Endodermal cell (in vitro differentiated cells): ENCODE measurements around the gene COL4A2. TPM values are rescaled to one million over a fixed set of nuclear protein-coding genes. Genes with fewer than 3 reads are reported as not detected.

Experiments used
- DNase-seq: peaks from one replicate; pipeline ENCODE4 v3.0.0-alpha.2; 2017
- H3K27ac ChIP-seq: 2 replicates; pipeline ENCODE4 v1.5.1; 2013; ENCODE audit warnings: mild to moderate bottlenecking, low read depth, low read length, moderate library complexity
- H3K27me3 ChIP-seq: 2 replicates; pipeline ENCODE4 v1.6.1; 2013; ENCODE audit warnings: mild to moderate bottlenecking, low read length, moderate library complexity; ENCODE audit not compliant: insufficient read depth, control insufficient read depth, poor library complexity, severe bottlenecking
- H3K36me3 ChIP-seq: 2 replicates; pipeline ENCODE4 v1.7.0; 2013; ENCODE audit warnings: mild to moderate bottlenecking, low read length, moderate library complexity; ENCODE audit not compliant: control insufficient read depth, insufficient read depth
- H3K4me1 ChIP-seq: one replicate; pipeline ENCODE4 v1.7.0; 2013; ENCODE audit warnings: low read length; ENCODE audit not compliant: control insufficient read depth, insufficient read depth
- H3K4me3 ChIP-seq: 2 replicates; pipeline ENCODE4 v1.5.1; 2013; ENCODE audit warnings: mild to moderate bottlenecking, low read length, moderate library complexity
- H3K9ac ChIP-seq: 2 replicates; pipeline ENCODE4 v1.6.1; 2013; ENCODE audit warnings: mild to moderate bottlenecking, low read length, moderate library complexity; ENCODE audit not compliant: poor library complexity, severe bottlenecking; ENCODE audit errors: extremely low read depth
- H3K9me3 ChIP-seq: 2 replicates; pipeline ENCODE4 v1.6.1; 2013; ENCODE audit warnings: mild to moderate bottlenecking, low read length, moderate library complexity; ENCODE audit not compliant: control insufficient read depth
- H3K27ac Mint-ChIP-seq: 2 replicates; pipeline ENCODE4 v1.8.0; 2020; ENCODE audit warnings: mixed read lengths
- H3K27me3 Mint-ChIP-seq: 2 replicates; pipeline ENCODE4 v1.8.0; 2021; ENCODE audit warnings: mild to moderate bottlenecking, mixed read lengths; ENCODE audit not compliant: insufficient read depth
- H3K36me3 Mint-ChIP-seq: 2 replicates; pipeline ENCODE4 v1.8.0; 2020; ENCODE audit warnings: low read depth, mixed read lengths
- H3K4me1 Mint-ChIP-seq: 2 replicates; pipeline ENCODE4 v1.8.0; 2020; ENCODE audit warnings: mixed read lengths
- H3K4me3 Mint-ChIP-seq: 2 replicates; pipeline ENCODE4 v1.8.0; 2020; ENCODE audit warnings: mild to moderate bottlenecking, moderate library complexity, mixed read lengths
- H3K9me3 Mint-ChIP-seq: 2 replicates; pipeline ENCODE4 v1.8.0; 2020; ENCODE audit warnings: mild to moderate bottlenecking, mixed read lengths
- WGBS, 2 experiments: methylation state at CpG; one replicate each; pipeline versions ENCODE4 v1.1.5 to v1.1.7; 2013; ENCODE audit warnings: missing lambda C conversion rate in 2 of 2, mixed read lengths in 1 of 2; ENCODE audit not compliant: insufficient coverage in 1 of 2, insufficient read length in 1 of 2; 5-methylcytosine and 5-hydroxymethylcytosine counted together
- total RNA-seq, 2 donors: library from RNA; stranded (reverse); fragmentation: NEBNext Ultra II Directional in 1 of 2; extraction: Animal tissue kit (Norgen Biotek cat#: 25700) in 1 of 2; gene quantifications; 2 replicates in 1 of 2; 3 replicates in 1 of 2; pipeline ENCODE4 v1.2.1, GENCODE V29; 2021
- TF ChIP-seq, protein P1 (sequence below): fragments of 200-600 bp; sonication (generic); conservative IDR thresholded peaks from 2 replicates; pipeline ENCODE4 v1.5.0; 2021; ENCODE audit warnings: antibody characterized with exemption, mild to moderate bottlenecking

COL4A2 gene
- total RNA-seq, 2 donors from 2014 or later = 388 to 398 TPM

GRCh38 chr13:110538632-110539031, 231.5 kb downstream of the COL4A2 start:
- peaks cover 9% of the 10 kb centered on the region for H3K36me3 ChIP-seq
- no peaks in the 10 kb centered on the region for H3K27me3 ChIP-seq
- peaks cover 17% of the 10 kb centered on the region for H3K36me3 Mint-ChIP-seq
- TF ChIP-seq, protein P1, sequence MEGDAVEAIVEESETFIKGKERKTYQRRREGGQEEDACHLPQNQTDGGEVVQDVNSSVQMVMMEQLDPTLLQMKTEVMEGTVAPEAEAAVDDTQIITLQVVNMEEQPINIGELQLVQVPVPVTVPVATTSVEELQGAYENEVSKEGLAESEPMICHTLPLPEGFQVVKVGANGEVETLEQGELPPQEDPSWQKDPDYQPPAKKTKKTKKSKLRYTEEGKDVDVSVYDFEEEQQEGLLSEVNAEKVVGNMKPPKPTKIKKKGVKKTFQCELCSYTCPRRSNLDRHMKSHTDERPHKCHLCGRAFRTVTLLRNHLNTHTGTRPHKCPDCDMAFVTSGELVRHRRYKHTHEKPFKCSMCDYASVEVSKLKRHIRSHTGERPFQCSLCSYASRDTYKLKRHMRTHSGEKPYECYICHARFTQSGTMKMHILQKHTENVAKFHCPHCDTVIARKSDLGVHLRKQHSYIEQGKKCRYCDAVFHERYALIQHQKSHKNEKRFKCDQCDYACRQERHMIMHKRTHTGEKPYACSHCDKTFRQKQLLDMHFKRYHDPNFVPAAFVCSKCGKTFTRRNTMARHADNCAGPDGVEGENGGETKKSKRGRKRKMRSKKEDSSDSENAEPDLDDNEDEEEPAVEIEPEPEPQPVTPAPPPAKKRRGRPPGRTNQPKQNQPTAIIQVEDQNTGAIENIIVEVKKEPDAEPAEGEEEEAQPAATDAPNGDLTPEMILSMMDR = no peak
- H3K4me1 Mint-ChIP-seq = peaks cover 23% of the 10 kb centered on the region
- H3K4me3 Mint-ChIP-seq = no peak overlapping the region
- H3K27ac Mint-ChIP-seq = peak overlapping the region; percentile 20
- H3K9me3 Mint-ChIP-seq = peaks cover 2% of the 10 kb centered on the region
- no peaks in the 10 kb centered on the region for H3K27me3 Mint-ChIP-seq
- WGBS, 2 experiments = 69 to 100% methylated on average over 2 to 5 of the region's 5 CpGs
- H3K9ac ChIP-seq = no peak overlapping the region
- no peak for DNase-seq
- H3K27ac ChIP-seq = no peak overlapping the region
- no peaks in the 10 kb centered on the region for H3K9me3 ChIP-seq
- peaks cover 13% of the 10 kb centered on the region for H3K4me1 ChIP-seq
- H3K4me3 ChIP-seq = no peak overlapping the region

GRCh38 chr13:110539894-110540293, 232.8 kb downstream of the COL4A2 start:
- Histone ChIP-seq H3K9ac (no peak overlapping the region), H3K27me3 (no peaks in the 10 kb centered on the region), H3K9me3 (peaks cover 12% of the 10 kb centered on the region), H3K36me3 (peaks cover 19% of the 10 kb centered on the region), H3K27ac (no peak overlapping the region), H3K4me3 (no peak overlapping the region), H3K4me1 (peaks cover 13% of the 10 kb centered on the region)
- Mint-ChIP-seq H3K27ac (no peak overlapping the region), H3K27me3 (no peaks in the 10 kb centered on the region), H3K4me3 (no peak overlapping the region), H3K9me3 (peaks cover 15% of the 10 kb centered on the region), H3K36me3 (peaks cover 25% of the 10 kb centered on the region), H3K4me1 (peaks cover 23% of the 10 kb centered on the region)
- TF ChIP-seq, protein P1 = no peak
- no peak for DNase-seq
- 85 to 90% methylated on average over 4 of the region's 5 CpGs for WGBS, 2 experiments

- H3K9me3 Mint-ChIP-seq = peaks cover 20% of the 10 kb centered on the region
- TF ChIP-seq, protein P1 = no peak
- Histone ChIP-seq H3K9ac (peak overlapping the region; percentile 1), H3K27ac (no peak overlapping the region), H3K27me3 (no peaks in the 10 kb centered on the region), H3K4me1 (peaks cover 13% of the 10 kb centered on the region), H3K36me3 (peaks cover 20% of the 10 kb centered on the region), H3K4me3 (no peak overlapping the region), H3K9me3 (peaks cover 23% of the 10 kb centered on the region)
- peak; percentile 79 for DNase-seq
- peaks cover 29% of the 10 kb centered on the region for H3K36me3 Mint-ChIP-seq
- 55 to 78% methylated on average over 7 to 15 of the region's 15 CpGs for WGBS, 2 experiments
- peaks cover 23% of the 10 kb centered on the region for H3K4me1 Mint-ChIP-seq
- peak overlapping the region; percentile 90 for H3K27ac Mint-ChIP-seq
- no peaks in the 10 kb centered on the region for H3K27me3 Mint-ChIP-seq
- H3K4me3 Mint-ChIP-seq = peak overlapping the region; percentile 9
Observed at GRCh38 chr13:110540871-110541525, 233.9 kb downstream of the COL4A2 start.
